HepG2 (cell line): ENCODE measurements around the gene TIMM44. TPM values are rescaled to one million over a fixed set of nuclear protein-coding genes. Genes with fewer than 3 reads are reported as not detected.

Source experiments
- ATAC-seq: fragments of 200-7000 bp; cut with Tn5 transposase; 3 replicates; pipeline ENCODE4 v1.9.1; 2020; ENCODE audit warnings: mild to moderate bottlenecking, moderate library complexity
- BruUV-seq: library from RNA; stranded (reverse); fragments of 400-500 nt; replicated peaks from 2 replicates; lab custom pipeline; 2021; lab: Mats Ljungman, UMichigan
- CTCF ChIA-PET: fragments of 300-600 bp; formaldehyde crosslinking; extraction: SDS; loops from one replicate; lab custom pipeline; 2021; ENCODE audit warnings: low total read pairs, inconsistent platforms, low intra/inter-chr PET ratio; lab: Yijun Ruan, JAX
- POLR2A ChIA-PET: fragments of 350-600 bp; sonication (Branson Sonifier 250); formaldehyde crosslinking; loops from one replicate; lab custom pipeline; 2020; ENCODE audit warnings: antibody characterized with exemption, inconsistent platforms; lab: Yijun Ruan, JAX
- DNase-seq: peaks from one replicate; pipeline ENCODE4 v3.0.0-alpha.2; 2015; ENCODE audit warnings: low spot score
- FAIRE-seq: peaks from 3 replicates; lab custom pipeline; 2011; peaks lifted over from hg19 to GRCh38; lab: Jason Lieb, UNC
- H2AFZ ChIP-seq: one replicate; pipeline ENCODE4 v1.6.1; 2011; ENCODE audit warnings: low read length, inconsistent platforms
- H3K27ac ChIP-seq: fragments of 300-600 bp; 3 replicates; pipeline ENCODE4 v1.8.0; 2011; ENCODE audit warnings: mixed run types, mild to moderate bottlenecking, mixed read lengths, low read length, inconsistent platforms; ENCODE audit not compliant: insufficient read depth; ENCODE audit errors: extremely low read length
- H3K27me3 ChIP-seq, 2 experiments: fragments of 200-600 bp in 1 of 2; 2 replicates in 1 of 2; 3 replicates in 1 of 2; pipeline versions ENCODE4 v1.6.0 to v1.8.0; 2011; ENCODE audit warnings: low read length in 2 of 2, mild to moderate bottlenecking in 2 of 2, moderate library complexity in 2 of 2, inconsistent platforms in 1 of 2; ENCODE audit not compliant: insufficient read depth in 2 of 2, control insufficient read depth in 1 of 2
- H3K36me3 ChIP-seq, 2 experiments: fragments of 200-600 bp in 1 of 2; replicated peaks in 1 of 2; 2 replicates in 1 of 2; 3 replicates in 1 of 2; pipeline versions ENCODE4 v1.5.1 to v1.8.0; 2011; ENCODE audit warnings: low read length in 2 of 2, inconsistent platforms in 1 of 2; ENCODE audit not compliant: insufficient read depth in 2 of 2, control insufficient read depth in 1 of 2
- H3K4me1 ChIP-seq: 2 replicates; pipeline ENCODE4 v1.5.1; 2012; ENCODE audit warnings: low read length, inconsistent platforms; ENCODE audit not compliant: insufficient read depth
- H3K4me2 ChIP-seq: 2 replicates; pipeline ENCODE4 v1.6.0; 2011; ENCODE audit warnings: low read depth, low read length, inconsistent platforms
- H3K4me3 ChIP-seq, 3 experiments: fragments of 200-600 bp in 1 of 3; sonication (generic), shearing (Covaris generic) in 1 of 3; replicated peaks in 1 of 3; 2 replicates each; pipeline ENCODE4 v1.5.1; 2011 to 2016; ENCODE audit warnings: low read length in 3 of 3, inconsistent platforms in 2 of 3, low read depth in 2 of 3, mild to moderate bottlenecking in 2 of 3, control low read depth in 1 of 3, mixed read lengths in 1 of 3; ENCODE audit not compliant: insufficient read depth in 1 of 3
- H3K79me2 ChIP-seq: one replicate; pipeline ENCODE4 v1.6.1; 2011; ENCODE audit warnings: low read length, inconsistent platforms; ENCODE audit not compliant: insufficient read depth
- H3K9ac ChIP-seq: 2 replicates; pipeline ENCODE4 v1.6.0; 2011; ENCODE audit warnings: mild to moderate bottlenecking, low read depth, low read length, inconsistent platforms; ENCODE audit not compliant: insufficient read depth
- H3K9me3 ChIP-seq: 2 replicates; pipeline ENCODE4 v1.5.1; 2012; ENCODE audit warnings: mild to moderate bottlenecking, low read length
- H4K20me1 ChIP-seq: 2 replicates; pipeline ENCODE4 v1.6.0; 2011; ENCODE audit warnings: inconsistent platforms, mild to moderate bottlenecking, low read length, moderate library complexity; ENCODE audit not compliant: insufficient read depth
- EZH2 ChIP-seq: conservative IDR thresholded peaks from 2 replicates; pipeline ENCODE4 v1.6.1; 2012; ENCODE audit warnings: mild to moderate bottlenecking, low read depth, low read length, moderate library complexity
- KDM5A ChIP-seq: fragments of 200-600 bp; sonication (generic); IDR thresholded peaks from 2 replicates; pipeline ENCODE4 v1.7.0; 2018; ENCODE audit warnings: antibody characterized with exemption, mild to moderate bottlenecking, low read length, borderline replicate concordance
- POLR2G ChIP-seq: fragments of 200-400 bp; formaldehyde crosslinking; IDR thresholded peaks from 2 replicates; pipeline ENCODE4 v1.6.1; 2018; ENCODE audit warnings: mild to moderate bottlenecking, low read depth, low read length, moderate library complexity
- RBFOX2 ChIP-seq: fragments of 200-400 bp; formaldehyde crosslinking; IDR thresholded peaks from 2 replicates; pipeline ENCODE4 v1.6.1; 2017; ENCODE audit warnings: low read depth, mild to moderate bottlenecking, low read length
- TFDP2 ChIP-seq: sonication (generic); formaldehyde crosslinking; IDR thresholded peaks from 2 replicates; pipeline ENCODE4 v1.4.0; 2020; ENCODE audit warnings: missing genetic modification reagents
- WGBS: methylation state at CpG from one replicate; pipeline ENCODE4 v1.1.6; 2017; ENCODE audit warnings: low lambda C conversion rate; 5-methylcytosine and 5-hydroxymethylcytosine counted together
- in situ Hi-C: cut with HindIII; loops from 2 replicates; pipeline ENCODE4 v1.10.0; 2017; ENCODE audit warnings: low pct_unique_long_range_greater_than_20kb; ENCODE audit not compliant: extremely low pct_ligation_motif_present
- intact Hi-C: fragments of 100-400 bp; cut with micrococcal nuclease; formaldehyde crosslinking; loops from one replicate; pipeline ENCODE4 v1.10.0; 2022; ENCODE audit not compliant: unreplicated experiment
- polyA plus RNA-seq, 8 experiments: library from polyadenylated mRNA; depleted of rRNA in 3 of 8; stranded (reverse) in 7 of 8; unstranded in 1 of 8; fragments of >200 nt; fragmentation: Illumina TruSeq in 4 of 8; extraction: Trizol in 4 of 8; gene quantifications; 2 replicates each; pipeline versions ENCODE4 v1.2.1 to v1.2.3, GENCODE V29; 2011 to 2016; ENCODE audit warnings: low read depth in 4 of 8, missing spikeins in 1 of 8, mixed read lengths in 1 of 8; ENCODE audit not compliant: insufficient read depth in 1 of 8
- total RNA-seq, 5 experiments: library from RNA; depleted of rRNA; stranded (reverse); fragments of >200 nt; fragmentation: Illumina TruSeq; extraction: Trizol; gene quantifications; 2 replicates each; pipeline ENCODE4 v1.2.3, GENCODE V29; 2016; ENCODE audit warnings: low read depth in 1 of 5

The TIMM44 gene
- total and polyA plus RNA-seq, 2 of the 13 experiments (the other 11 are each of a cell fraction or from before 2014, with no cell fraction given): 42.9 to 72.6 TPM

GRCh38 chr19:7910321-7911161, 32.9 kb downstream of the TIMM44 start:
- DNase-seq (no peak), FAIRE-seq (no peak), ATAC-seq (no peak)
- intact Hi-C loops (no loop called here), in situ Hi-C loops (no loop called here)
- no peak overlapping the region for H3K9ac ChIP-seq
- peaks cover 8% of the 10 kb centered on the region for H3K79me2 ChIP-seq
- 98% methylated on average over 28 of the region's 54 CpGs for WGBS
- ChIA-PET CTCF (no interaction called here), POLR2A (interaction anchor here (1.0 to 2.6 kb wide), 2 partner anchors 8 to 10 kb away, joined by 3 to 8 read pairs; partner anchors contain the start of gene SNAPC2)
- no TSS peak for BruUV-seq
- peaks cover 3% of the 10 kb centered on the region; the same call in 1 of the 2 replicates for H4K20me1 ChIP-seq
- no peaks in the 10 kb centered on the region for H3K27me3 ChIP-seq
- no peaks in the 10 kb centered on the region for H3K9me3 ChIP-seq
- H3K36me3 ChIP-seq: peaks cover 4 to 25% of the 10 kb centered on the region in 2 experiments; a peak in 4 of 5 replicates
- no peak overlapping the region for H3K4me2 ChIP-seq
- TF ChIP-seq RBFOX2 (peak; percentile 18; the same call in 1 of the 2 replicates), KDM5A (no peak)
- H2AFZ ChIP-seq: no peak overlapping the region
- no peak overlapping the region for H3K4me3 ChIP-seq
- no peak overlapping the region for H3K27ac ChIP-seq
- peaks cover 15% of the 10 kb centered on the region for H3K4me1 ChIP-seq

GRCh38 chr19:7909471-7910067, 33.9 kb downstream of the TIMM44 start:
- FAIRE-seq (no peak), DNase-seq (no peak), ATAC-seq (no peak)
- Histone ChIP-seq H3K4me1 (peaks cover 19% of the 10 kb centered on the region), H3K4me2 (no peak overlapping the region), H2AFZ (no peak overlapping the region), H3K9me3 (no peaks in the 10 kb centered on the region), H4K20me1 (peaks cover 12% of the 10 kb centered on the region; the same call in 1 of the 2 replicates), H3K27me3 (no peaks in the 10 kb centered on the region; a peak in 1 of 5 replicates), H3K4me3 (no peak overlapping the region), H3K9ac (no peak overlapping the region), H3K79me2 (peaks cover 18% of the 10 kb centered on the region), H3K27ac (no peak overlapping the region), H3K36me3 (peaks cover 4 to 28% of the 10 kb centered on the region in 2 experiments; a peak in 4 of 5 replicates)
- no TSS peak for BruUV-seq
- ChIA-PET CTCF (no interaction called here), POLR2A (interaction anchor here (0.5 to 3.4 kb wide), 3 partner anchors 10 to 1874 kb away, joined by 3 to 24 read pairs (median 3); partner anchors contain the start of gene SNAPC2)
- TF ChIP-seq POLR2G: 0 out of 2 replicates have a peak, but pooled peaks have one; percentile 29
- TF ChIP-seq TFDP2: no peak
- TF ChIP-seq EZH2: no peak
- in situ Hi-C loops: no loop called here
- over 99% methylated on average over 18 of the region's 21 CpGs for WGBS
- intact Hi-C loops: no loop called here
